ENCODE measurements around the gene NDUFV2. TPM values are rescaled to one million over a fixed set of nuclear protein-coding genes. Genes with fewer than 3 reads are reported as not detected.
"Not testable (repeated sequence)": the region's sequence is repeated elsewhere in the genome, so short reads cannot be mapped to it uniquely, and the experiment has no call there.

NDUFV2 gene
- total and polyA plus RNA-seq, 5 experiments from 2014 or later, result 106 to 166 (median 149) TPM

DNA sequence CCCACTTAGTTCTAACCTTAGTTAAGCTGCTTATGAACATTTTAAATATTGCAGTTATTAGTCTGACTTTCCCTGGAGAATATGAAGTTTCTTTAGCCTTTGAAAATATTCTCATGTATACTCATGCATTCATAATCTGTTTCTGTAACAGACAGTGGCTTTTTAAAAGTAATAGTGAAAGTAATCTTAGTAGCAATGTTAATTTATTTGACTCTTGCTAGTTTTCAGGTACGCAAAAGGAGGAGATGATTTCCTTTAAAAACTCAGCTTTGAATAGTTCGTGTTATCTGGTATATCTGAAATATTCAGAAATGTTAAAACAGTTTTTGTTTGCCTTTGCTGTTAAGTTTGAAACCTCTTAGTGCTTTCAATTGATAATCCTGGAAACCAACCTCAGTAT is 37.9 kb downstream of the NDUFV2 start:
- no peak for DNase-seq
- Mint-ChIP-seq H3K36me3 (peaks cover 0 to 19% (median 0%) of the 10 kb centered on the region in 3 donors), H3K27ac (peak overlapping the region; percentile 51 to 97 (median 80)), H3K4me3 (peak overlapping the region; percentile 62 to 99 (median 83)), H3K27me3 (no peaks in the 10 kb centered on the region), H3K9me3 (no peaks in the 10 kb centered on the region), H3K4me1 (peaks cover 31 to 80% (median 69%) of the 10 kb centered on the region in 4 donors)
- POLR2A ChIA-PET, result interaction anchor here (7.0 to 7.7 kb wide), 2 partner anchors 27 to 40 kb away, joined by 214 to 254 read pairs; partner anchors contain the start of gene NDUFV2
- ATAC-seq, result no peak

DNA sequence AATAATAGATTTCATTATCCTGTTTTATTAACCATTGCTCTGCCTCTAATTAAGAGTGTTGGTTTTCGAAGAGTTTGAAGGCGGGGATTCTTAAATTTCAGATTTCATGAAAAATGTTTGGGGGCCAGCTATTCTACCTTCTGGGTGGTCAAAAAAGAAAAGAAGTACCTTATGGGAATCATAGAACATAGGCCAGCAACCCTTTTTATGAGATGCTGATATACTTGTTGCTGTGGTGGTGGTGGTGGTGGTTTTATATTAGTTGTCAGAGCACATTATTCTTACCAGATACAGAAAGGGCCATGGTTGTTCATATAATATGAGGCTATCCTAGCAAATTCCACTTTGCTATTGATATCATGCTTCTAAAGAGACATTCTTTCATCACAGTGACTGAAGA is 38.5 kb downstream of the NDUFV2 start:
- ATAC-seq (no peak), DNase-seq (no peak)
- Mint-ChIP-seq H3K4me1 (peaks cover 30 to 81% (median 70%) of the 10 kb centered on the region in 4 donors), H3K36me3 (peaks cover 0 to 19% (median 0%) of the 10 kb centered on the region in 3 donors), H3K9me3 (no peaks in the 10 kb centered on the region), H3K27me3 (no peaks in the 10 kb centered on the region), H3K4me3 (peak overlapping the region; percentile 59 to 99 (median 83)), H3K27ac (peak overlapping the region in 9 of 10 donors; percentile 42 to 97 (median 82))
- POLR2A ChIA-PET, result interaction anchor here (0.6 to 7.7 kb wide), 3 partner anchors 26 to 41 kb away, joined by 4 to 254 read pairs (median 4); partner anchors contain the start of gene NDUFV2

DNA sequence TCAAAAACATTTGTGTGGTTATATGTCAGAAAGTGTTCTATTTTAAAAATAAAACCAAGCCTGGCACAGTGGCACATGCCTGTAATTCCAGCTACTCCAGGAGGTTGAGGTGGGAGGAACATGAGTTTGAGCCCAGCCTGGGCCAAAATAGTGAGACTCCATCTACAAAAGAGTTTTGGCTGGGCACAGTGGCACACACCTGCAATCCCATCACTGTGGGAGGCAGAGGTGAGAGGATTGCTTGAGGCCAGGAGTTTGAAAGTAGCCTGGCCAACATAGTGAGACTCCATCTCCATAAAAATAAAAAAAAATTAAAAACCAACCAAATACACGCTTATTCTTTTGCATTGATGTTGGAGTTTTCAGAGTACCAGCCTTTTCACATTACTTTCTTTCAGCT is 43.7 kb downstream of the NDUFV2 start:
- ATAC-seq (no peak), DNase-seq (no peak)
- H3K9me3 Mint-ChIP-seq, result no peaks in the 10 kb centered on the region
- H3K4me3 Mint-ChIP-seq, result no peak overlapping the region
- peaks cover 28 to 88% (median 73%) of the 10 kb centered on the region in 4 donors for H3K4me1 Mint-ChIP-seq
- POLR2A ChIA-PET, result interaction anchor here (1.0 to 2.0 kb wide), 2 partner anchors 8 to 43 kb away, joined by 3 to 10 read pairs; partner anchors contain the start of gene NDUFV2
- H3K36me3 Mint-ChIP-seq, result peaks cover 0 to 6% (median 0%) of the 10 kb centered on the region in 3 donors
- no peaks in the 10 kb centered on the region for H3K27me3 Mint-ChIP-seq
- peak overlapping the region in 8 of 10 donors; percentile 2 to 77 (median 45) for H3K27ac Mint-ChIP-seq

DNA sequence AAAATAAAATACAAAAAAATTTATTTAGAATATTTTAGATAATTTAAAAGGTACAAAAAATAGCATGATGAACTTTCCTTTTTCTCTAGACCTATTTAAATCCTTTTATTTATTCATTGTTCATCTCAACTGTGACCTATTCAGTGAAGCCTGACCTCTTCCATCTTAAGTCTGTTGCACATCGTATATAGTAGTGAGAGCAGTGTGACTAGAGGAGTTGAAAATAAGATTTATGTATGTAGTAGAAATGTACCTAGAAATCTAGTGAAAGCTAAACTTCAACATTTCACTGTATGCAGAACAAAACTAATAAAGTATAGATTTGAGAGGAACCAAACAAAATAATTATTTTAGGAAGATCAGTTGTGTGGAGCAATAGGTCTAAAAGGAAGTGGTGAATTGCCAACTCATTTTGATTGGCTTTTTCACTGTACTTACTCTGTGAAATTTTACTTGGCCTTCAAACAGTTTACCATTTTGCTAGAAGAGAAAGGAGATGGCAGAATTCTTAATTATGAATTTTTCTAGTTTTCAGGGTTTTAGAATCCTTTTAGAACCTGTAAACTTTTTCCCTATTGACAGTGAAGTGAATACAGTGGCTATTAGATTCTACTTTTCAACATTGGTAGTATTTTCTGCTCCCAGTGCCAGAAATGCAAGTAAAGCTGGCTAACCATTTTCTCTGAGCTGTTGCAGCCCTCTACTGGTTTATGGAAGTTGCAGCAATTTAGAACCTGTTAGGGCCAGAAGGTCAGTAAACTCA is 45.1 kb downstream of the NDUFV2 start:
- Mint-ChIP-seq H3K9me3 (no peaks in the 10 kb centered on the region), H3K4me3 (peak overlapping the region in 9 of 10 donors; percentile 3 to 67 (median 30)), H3K4me1 (peaks cover 25 to 87% (median 67%) of the 10 kb centered on the region in 4 donors), H3K36me3 (peaks cover 0 to 6% (median 0%) of the 10 kb centered on the region in 3 donors), H3K27me3 (no peaks in the 10 kb centered on the region), H3K27ac (peak overlapping the region; percentile 44 to 90 (median 73))
- DNase-seq (peak in 8 of 10 donors; percentile 23 to 66 (median 49)), ATAC-seq (peak; percentile 80)
- POLR2A ChIA-PET, result interaction anchor here (0.6 to 2.0 kb wide), 4 partner anchors 10 to 74 kb away, joined by 3 to 10 read pairs (median 8); partner anchors contain the start of genes ANKRD12 and NDUFV2

DNA sequence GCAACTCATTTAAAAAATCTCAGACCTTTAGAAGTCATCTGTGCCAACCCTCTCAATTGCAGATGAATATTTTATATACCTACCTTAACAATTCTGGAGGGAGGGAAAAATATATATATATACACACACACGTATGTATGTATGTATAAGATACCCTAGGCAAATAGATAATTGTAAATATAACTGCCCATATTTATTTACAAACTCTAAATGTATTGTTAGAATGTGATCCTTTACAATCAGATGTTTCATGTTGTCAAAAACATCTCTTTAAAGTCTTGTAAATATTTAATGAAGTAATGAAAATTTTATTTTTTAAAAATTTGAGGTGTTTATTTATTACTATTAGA is 45.7 kb downstream of the NDUFV2 start:
- DNase-seq (no peak), ATAC-seq (peak in 1 of 2 donors; percentile 5)
- POLR2A ChIA-PET, result interaction anchor here (0.6 to 1.5 kb wide), 3 partner anchors 11 to 75 kb away, joined by 3 to 10 read pairs (median 5); partner anchors contain the start of gene ANKRD12
- peaks cover 0 to 5% (median 0%) of the 10 kb centered on the region in 3 donors for H3K36me3 Mint-ChIP-seq
- no peaks in the 10 kb centered on the region for H3K9me3 Mint-ChIP-seq
- peak overlapping the region in 2 of 10 donors; percentile 33 to 56 for H3K4me3 Mint-ChIP-seq
- peak overlapping the region in 7 of 10 donors; percentile 63 to 90 (median 77) for H3K27ac Mint-ChIP-seq
- H3K4me1 Mint-ChIP-seq, result peaks cover 29 to 87% (median 70%) of the 10 kb centered on the region in 4 donors
- H3K27me3 Mint-ChIP-seq, result no peaks in the 10 kb centered on the region

DNA sequence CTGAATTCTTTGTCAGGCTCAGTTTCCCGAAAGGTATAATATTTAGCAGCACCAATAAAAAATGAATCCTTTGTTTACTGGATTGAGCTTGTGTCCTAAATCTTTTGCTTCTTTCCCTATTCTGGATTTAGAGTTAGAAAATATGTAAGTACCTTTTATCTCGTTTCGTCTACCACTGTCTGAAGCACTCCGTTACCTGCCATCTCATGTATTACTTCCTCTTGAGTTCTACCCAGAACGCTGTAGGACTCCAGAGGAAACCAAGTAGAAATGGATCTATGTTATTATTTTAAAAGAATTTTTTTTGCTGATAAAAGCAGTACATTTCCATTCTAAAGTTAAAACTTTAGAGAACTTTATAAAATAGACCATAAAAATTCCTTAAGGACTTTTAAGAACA is 47.6 kb downstream of the NDUFV2 start:
- H3K27ac Mint-ChIP-seq, result peak overlapping the region in 6 of 10 donors; percentile 7 to 75 (median 52)
- H3K4me1 Mint-ChIP-seq, result peaks cover 38 to 91% (median 74%) of the 10 kb centered on the region in 4 donors
- H3K4me3 Mint-ChIP-seq, result peak overlapping the region in 8 of 10 donors; percentile 2 to 61 (median 30)
- no peaks in the 10 kb centered on the region for H3K27me3 Mint-ChIP-seq
- DNase-seq (no peak), ATAC-seq (peak; percentile 43 to 48)
- H3K9me3 Mint-ChIP-seq, result no peaks in the 10 kb centered on the region
- POLR2A ChIA-PET, result interaction anchor here (1.3 kb wide), 1 partner anchor 48 kb away, joined by 4 read pairs; the partner anchor contains the start of gene NDUFV2
- H3K36me3 Mint-ChIP-seq, result peaks cover 0 to 12% (median 0%) of the 10 kb centered on the region in 3 donors

DNA sequence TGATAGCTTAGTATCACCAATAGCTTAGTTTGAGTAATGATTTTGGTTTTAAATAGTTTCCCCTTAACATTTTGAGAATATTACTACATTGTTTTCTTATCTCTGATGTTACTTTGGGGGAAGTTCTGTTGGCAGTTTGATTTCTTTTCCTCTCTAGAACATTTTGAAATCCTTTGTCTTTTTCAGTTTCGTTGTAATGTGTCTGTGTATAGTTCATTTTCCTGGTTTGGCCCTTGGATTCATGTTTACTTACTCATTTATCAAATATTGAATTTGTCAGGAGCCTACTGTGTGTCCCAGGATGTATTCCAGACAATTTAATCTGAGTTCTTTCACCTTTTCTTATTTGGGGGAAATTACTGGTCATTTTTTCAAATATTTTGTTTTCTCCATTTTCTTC is 50.8 kb downstream of the NDUFV2 start:
- H3K27me3 Mint-ChIP-seq, result no peaks in the 10 kb centered on the region
- POLR2A ChIA-PET, result no interaction called here
- peak overlapping the region in 3 of 10 donors; percentile 19 to 71 (median 37) for H3K27ac Mint-ChIP-seq
- peaks cover 38 to 90% (median 73%) of the 10 kb centered on the region in 4 donors for H3K4me1 Mint-ChIP-seq
- DNase-seq (no peak), ATAC-seq (no peak)
- peak overlapping the region in 7 of 10 donors; percentile 27 to 55 (median 42) for H3K4me3 Mint-ChIP-seq
- H3K36me3 Mint-ChIP-seq, result peaks cover 0 to 16% (median 6%) of the 10 kb centered on the region in 3 donors
- no peaks in the 10 kb centered on the region for H3K9me3 Mint-ChIP-seq

DNA sequence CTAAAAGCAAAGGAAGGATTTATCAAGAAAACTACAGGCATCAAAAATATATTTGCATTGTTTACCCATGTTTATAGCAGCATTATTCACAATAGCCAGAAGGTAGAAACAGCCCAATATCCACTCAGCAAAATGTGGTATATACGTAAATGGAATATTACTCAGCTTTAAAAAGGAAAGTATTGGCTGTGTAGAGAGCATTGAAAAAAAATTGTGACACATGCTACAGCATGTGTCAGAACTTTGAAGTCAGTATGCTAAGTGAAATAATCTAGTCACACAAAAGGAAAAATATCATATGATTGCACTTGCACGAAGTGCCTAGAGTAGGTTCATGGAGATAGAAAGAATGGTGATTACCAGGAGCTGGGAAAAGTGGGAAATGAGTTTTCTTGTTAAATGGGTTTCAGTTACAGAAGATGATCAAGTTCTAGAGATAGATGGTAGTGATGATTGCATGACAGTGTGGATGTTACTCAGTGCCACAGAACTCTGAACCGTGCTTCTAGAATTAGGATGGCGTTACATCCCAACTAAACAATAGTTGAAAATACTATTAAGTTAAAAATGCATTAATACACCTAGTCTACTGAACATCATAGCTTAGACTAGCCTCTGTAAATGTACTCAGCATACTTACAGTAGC is 54.2 kb downstream of the NDUFV2 start:
- DNase-seq (no peak), ATAC-seq (no peak)
- peaks cover 0 to 2% (median 0%) of the 10 kb centered on the region in 9 donors for H3K9me3 Mint-ChIP-seq
- no peaks in the 10 kb centered on the region for H3K27me3 Mint-ChIP-seq
- POLR2A ChIA-PET, result interaction anchor here (0.7 kb wide), 1 partner anchor 107 kb away, joined by 3 read pairs; no protein-coding TSS in a partner anchor
- peak overlapping the region in 1 of 10 donors; percentile 8 for H3K27ac Mint-ChIP-seq
- H3K4me3 Mint-ChIP-seq, result peak overlapping the region in 7 of 10 donors; percentile 1 to 31 (median 13)
- H3K36me3 Mint-ChIP-seq, result peaks cover 0 to 20% (median 13%) of the 10 kb centered on the region in 3 donors
- peaks cover 37 to 83% (median 72%) of the 10 kb centered on the region in 4 donors for H3K4me1 Mint-ChIP-seq

DNA sequence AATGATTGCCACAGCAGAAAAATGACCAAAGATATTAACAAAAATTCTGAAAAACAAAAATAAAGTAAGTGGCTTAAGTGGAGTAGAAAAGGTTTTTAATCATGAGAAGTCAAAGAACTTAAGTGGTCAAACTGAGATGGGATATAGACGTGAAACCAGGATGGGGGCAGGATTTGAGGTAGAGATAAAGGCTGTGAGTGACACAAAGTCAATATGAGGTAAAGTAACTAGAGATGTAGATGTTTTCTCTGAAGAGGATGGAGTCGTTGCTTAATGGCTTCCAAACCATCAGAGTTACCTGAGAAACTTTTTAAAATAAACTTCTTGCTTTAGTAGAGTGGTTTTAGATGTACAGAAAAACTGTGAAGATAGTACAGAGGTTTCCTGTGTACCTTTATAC is 55.3 kb downstream of the NDUFV2 start:
- Mint-ChIP-seq H3K4me3 (peak overlapping the region in 8 of 10 donors; percentile 1 to 44 (median 30)), H3K27ac (peak overlapping the region in 4 of 10 donors; percentile 1 to 24 (median 10)), H3K4me1 (peaks cover 35 to 81% (median 71%) of the 10 kb centered on the region in 4 donors), H3K27me3 (no peaks in the 10 kb centered on the region), H3K9me3 (peaks cover 0 to 10% (median 5%) of the 10 kb centered on the region in 9 donors), H3K36me3 (peaks cover 5 to 24% (median 23%) of the 10 kb centered on the region in 3 donors)
- POLR2A ChIA-PET, result no interaction called here
- DNase-seq (no peak), ATAC-seq (no peak)

DNA sequence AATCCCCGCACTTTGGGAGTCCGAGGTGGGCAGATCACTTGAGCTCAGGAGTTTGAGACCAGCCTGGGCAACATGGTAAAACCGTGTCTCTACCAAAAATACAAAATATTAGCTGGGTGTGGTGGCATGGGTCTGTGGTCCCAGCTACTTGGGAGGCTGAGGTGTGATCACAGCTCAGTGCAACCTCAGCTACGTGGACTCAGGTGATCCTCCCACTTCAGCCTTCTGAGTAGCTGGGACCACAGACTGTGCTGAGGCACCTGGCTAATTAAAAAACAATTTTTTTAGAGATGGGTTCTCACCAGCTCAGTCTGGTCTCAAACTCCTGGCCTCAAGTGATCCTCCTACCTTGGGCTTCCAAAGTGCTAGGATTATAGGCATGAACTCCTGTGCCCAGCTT is 57.5 kb downstream of the NDUFV2 start:
- Mint-ChIP-seq H3K27me3 (no peaks in the 10 kb centered on the region), H3K36me3 (peaks cover 23 to 44% (median 33%) of the 10 kb centered on the region in 3 donors), H3K4me3 (no peak overlapping the region), H3K4me1 (peaks cover 33 to 79% (median 65%) of the 10 kb centered on the region in 4 donors), H3K9me3 (peaks cover 0 to 32% (median 20%) of the 10 kb centered on the region in 9 donors), H3K27ac (no peak overlapping the region)
- POLR2A ChIA-PET, result no interaction called here
- DNase-seq (no peak), ATAC-seq (no peak)

DNA sequence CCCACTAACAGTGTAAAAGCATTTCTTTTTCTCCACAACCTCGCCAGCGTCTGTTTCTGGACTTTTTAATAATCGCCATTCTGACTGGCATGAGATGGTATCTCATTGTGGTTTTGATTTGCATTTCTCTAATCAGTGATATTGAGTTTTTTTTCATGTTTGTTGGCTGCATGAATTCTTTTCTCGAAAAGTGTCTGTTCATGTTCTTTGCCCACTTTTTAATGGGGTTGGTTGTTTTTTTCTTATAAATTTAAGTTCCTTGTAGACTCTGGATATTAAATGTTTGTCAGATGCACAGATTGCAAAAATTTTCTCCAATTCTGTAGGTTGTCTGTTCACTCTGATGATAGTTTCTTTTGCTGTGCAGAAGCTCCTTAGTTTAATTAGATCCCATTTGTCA is 60.2 kb downstream of the NDUFV2 start:
- Mint-ChIP-seq H3K27ac (peak overlapping the region in 1 of 10 donors; percentile 22), H3K4me1 (peaks cover 31 to 63% (median 52%) of the 10 kb centered on the region in 4 donors), H3K9me3 (peaks cover 0 to 40% (median 26%) of the 10 kb centered on the region in 9 donors), H3K36me3 (peaks cover 29 to 44% (median 33%) of the 10 kb centered on the region in 3 donors)
- POLR2A ChIA-PET, H3K27me3 Mint-ChIP-seq, H3K4me3 Mint-ChIP-seq, DNase-seq, ATAC-seq: not testable (repeated sequence)

DNA sequence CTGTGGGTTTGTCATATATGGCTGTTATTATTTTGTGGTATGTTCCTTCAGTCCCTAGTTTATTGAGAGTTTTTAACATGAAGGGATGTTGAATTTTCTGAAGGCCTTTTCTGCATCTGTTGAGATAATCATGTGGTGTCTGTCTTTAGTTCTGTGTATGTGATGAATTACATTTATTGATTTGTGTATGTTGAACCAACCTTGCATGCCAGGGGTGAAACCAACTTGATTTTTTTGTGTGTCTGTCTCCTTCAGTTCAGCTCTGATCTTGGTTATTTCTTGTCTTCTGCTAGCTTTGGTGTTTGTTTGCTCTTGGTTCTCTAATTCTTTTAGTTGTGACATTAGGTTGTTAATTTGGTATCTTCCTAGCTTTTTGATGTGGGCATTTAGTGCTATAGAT is 61.6 kb downstream of the NDUFV2 start:
- POLR2A ChIA-PET, result not testable (repeated sequence)

More for the DNA sequence above, 61.6 kb downstream of the NDUFV2 start:
- Mint-ChIP-seq H3K27ac (peak overlapping the region in 1 of 10 donors; percentile 50), H3K36me3 (peaks cover 30 to 46% (median 38%) of the 10 kb centered on the region in 3 donors), H3K4me1 (peaks cover 29 to 65% (median 53%) of the 10 kb centered on the region in 4 donors), H3K4me3 (peak overlapping the region in 1 of 10 donors; percentile 7), H3K9me3 (peaks cover 0 to 41% (median 27%) of the 10 kb centered on the region in 9 donors)
- not testable (repeated sequence) for DNase-seq, H3K27me3 Mint-ChIP-seq, ATAC-seq

All from naive thymus-derived CD8-positive, alpha-beta T cell (primary cell).